ENCODE measurements around the gene POMT1. TPM values are rescaled to one million over a fixed set of nuclear protein-coding genes. Genes with fewer than 3 reads are reported as not detected.
"Not testable (repeated sequence)": the region's sequence is repeated elsewhere in the genome, so short reads cannot be mapped to it uniquely, and the experiment has no call there.

POMT1 gene
- total RNA-seq, 1 experiment from 2014 or later = 34.1 TPM

DNA sequence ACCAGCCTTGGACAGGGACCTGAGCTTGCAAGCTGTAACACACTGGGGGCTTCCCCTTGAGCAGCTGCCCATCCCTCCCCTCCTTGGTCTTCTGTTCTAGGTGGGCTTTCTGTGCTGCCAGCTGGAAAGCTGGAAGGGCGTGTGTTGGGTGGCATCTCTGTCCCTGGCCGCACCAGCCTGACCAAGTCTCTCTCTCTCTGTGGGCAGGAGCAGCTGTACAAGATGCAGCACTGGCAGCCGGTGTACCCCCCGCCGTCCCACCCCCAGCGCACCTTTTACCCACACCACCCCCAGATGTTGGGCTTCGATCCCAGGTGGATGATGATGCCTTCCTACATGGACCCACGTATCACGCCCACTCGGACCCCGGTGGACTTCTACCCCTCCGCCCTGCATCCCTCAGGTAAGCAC lies 32.1 kb upstream of the POMT1 start:
- peak overlapping the region in 1 of 3 experiments; percentile 61; a peak in 2 of 7 replicates for H3K27ac Mint-ChIP-seq
- no peaks in the 10 kb centered on the region for H4K20me1 ChIP-seq (ENCODE audit: control insufficient read depth, insufficient read depth, insufficient read length)

DNA sequence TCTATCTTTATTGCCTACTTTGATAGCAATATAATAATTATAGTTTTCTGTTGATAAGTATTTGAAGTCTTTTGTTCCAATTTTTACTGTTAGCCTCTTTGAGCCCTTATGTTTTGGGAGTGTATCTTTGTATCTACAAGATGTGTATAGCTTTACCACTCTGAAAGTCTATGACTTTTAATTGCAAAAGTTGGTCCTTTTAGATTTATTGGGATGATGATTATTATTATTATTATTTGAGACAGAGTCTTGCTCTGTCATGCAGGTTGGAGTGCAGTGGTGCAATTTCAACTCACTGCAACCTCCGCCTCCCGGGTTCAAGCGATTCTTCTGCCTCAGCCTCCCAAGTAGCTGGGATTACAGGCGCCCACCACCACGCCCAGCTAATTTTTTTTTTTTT lies 30.6 kb upstream of the POMT1 start:
- not testable (repeated sequence) for H3K79me2 ChIP-seq (ENCODE audit: insufficient read depth, low read length)

More for the DNA sequence above, 32.1 kb upstream of the POMT1 start:
- Histone ChIP-seq H2AK5ac (ENCODE audit: insufficient read length, low read length) (no peak overlapping the region), H3K18ac (ENCODE audit: insufficient read length, low read depth, low read length) (no peak overlapping the region), H2BK120ac (ENCODE audit: low read depth, low read length, poor library complexity, severe bottlenecking) (no peak overlapping the region), H3K79me2 (ENCODE audit: insufficient read depth, low read length) (no peaks in the 10 kb centered on the region), H2BK20ac (ENCODE audit: low read depth, low read length, poor library complexity, severe bottlenecking) (no peak overlapping the region), H3K9ac (ENCODE audit: extremely low read depth, insufficient read length, low read length) (no peak overlapping the region), H4K5ac (ENCODE audit: insufficient read length, low read depth, low read length) (no peak overlapping the region), H2BK15ac (ENCODE audit: low read depth, low read length) (no peak overlapping the region), H3K4me1 (ENCODE audit: insufficient read depth, low read length) (no peaks in the 10 kb centered on the region), H3K4me2 (ENCODE audit: insufficient read depth, insufficient read length, low read length) (no peak overlapping the region), H3K27ac (ENCODE audit: insufficient read length, low read depth, low read length) (no peak overlapping the region), H3K56ac (ENCODE audit: insufficient read length, low read depth, low read length) (no peak overlapping the region), H3K14ac (ENCODE audit: insufficient read depth, low read length) (no peak overlapping the region; the same call in 1 of the 2 replicates), H2AFZ (ENCODE audit: low read length) (no peak overlapping the region), H3K23ac (ENCODE audit: insufficient read length, low read depth, low read length) (no peak overlapping the region), H3K4ac (ENCODE audit: low read depth, low read length) (no peak overlapping the region), H3K79me1 (ENCODE audit: insufficient read depth, low read depth, low read length, poor library complexity, severe bottlenecking) (no peaks in the 10 kb centered on the region), H3T11ph (ENCODE audit: low read length) (no peak overlapping the region), H3K23me2 (ENCODE audit: insufficient read length, low read depth, low read length, poor library complexity, severe bottlenecking) (no peaks in the 10 kb centered on the region), H4K91ac (ENCODE audit: insufficient read length, low read depth, low read length) (no peak overlapping the region), H2BK5ac (ENCODE audit: insufficient read length, low read length) (no peak overlapping the region), H3K9me3 (ENCODE audit: control insufficient read depth, low read depth, low read length) (no peaks in the 10 kb centered on the region), H3K27me3 (ENCODE audit: insufficient read depth, low read length) (no peaks in the 10 kb centered on the region), H2BK12ac (ENCODE audit: insufficient read length, low read depth, low read length) (no peak overlapping the region), H4K8ac (replicated peaks; ENCODE audit: insufficient read length, low read depth, low read length) (no peak overlapping the region)
- TF ChIP-seq, protein P1, sequence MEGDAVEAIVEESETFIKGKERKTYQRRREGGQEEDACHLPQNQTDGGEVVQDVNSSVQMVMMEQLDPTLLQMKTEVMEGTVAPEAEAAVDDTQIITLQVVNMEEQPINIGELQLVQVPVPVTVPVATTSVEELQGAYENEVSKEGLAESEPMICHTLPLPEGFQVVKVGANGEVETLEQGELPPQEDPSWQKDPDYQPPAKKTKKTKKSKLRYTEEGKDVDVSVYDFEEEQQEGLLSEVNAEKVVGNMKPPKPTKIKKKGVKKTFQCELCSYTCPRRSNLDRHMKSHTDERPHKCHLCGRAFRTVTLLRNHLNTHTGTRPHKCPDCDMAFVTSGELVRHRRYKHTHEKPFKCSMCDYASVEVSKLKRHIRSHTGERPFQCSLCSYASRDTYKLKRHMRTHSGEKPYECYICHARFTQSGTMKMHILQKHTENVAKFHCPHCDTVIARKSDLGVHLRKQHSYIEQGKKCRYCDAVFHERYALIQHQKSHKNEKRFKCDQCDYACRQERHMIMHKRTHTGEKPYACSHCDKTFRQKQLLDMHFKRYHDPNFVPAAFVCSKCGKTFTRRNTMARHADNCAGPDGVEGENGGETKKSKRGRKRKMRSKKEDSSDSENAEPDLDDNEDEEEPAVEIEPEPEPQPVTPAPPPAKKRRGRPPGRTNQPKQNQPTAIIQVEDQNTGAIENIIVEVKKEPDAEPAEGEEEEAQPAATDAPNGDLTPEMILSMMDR (conservative IDR thresholded peaks at IDR 0.05) = no peak
- no CpG with 5 or more reads among the region's 12 CpGs for WGBS (ENCODE audit: extremely low coverage, insufficient read length, low lambda C conversion rate)
- H3K36me3 Mint-ChIP-seq (ENCODE audit: insufficient read depth in 1 of 3, low read depth in 3 of 3) = peaks cover 69 to 93% (median 90%) of the 10 kb centered on the region in 3 experiments
- no peaks in the 10 kb centered on the region for H3K4me1 Mint-ChIP-seq
- no peak for DNase-seq
- H3K9me3 Mint-ChIP-seq = no peaks in the 10 kb centered on the region
- H3K4me3 Mint-ChIP-seq = no peak overlapping the region
- no peaks in the 10 kb centered on the region; the same call in 1 of the 2 replicates for H3K27me3 Mint-ChIP-seq (ENCODE audit: low read depth)

More for the DNA sequence above, 30.6 kb upstream of the POMT1 start:
- H3T11ph ChIP-seq (ENCODE audit: low read length); H4K91ac ChIP-seq (ENCODE audit: insufficient read length, low read depth, low read length); H3K18ac ChIP-seq (ENCODE audit: insufficient read length, low read depth, low read length); H3K14ac ChIP-seq (ENCODE audit: insufficient read depth, low read length); H3K79me1 ChIP-seq (ENCODE audit: insufficient read depth, low read depth, low read length, poor library complexity, severe bottlenecking); H3K9me3 Mint-ChIP-seq; H3K4me1 ChIP-seq (ENCODE audit: insufficient read depth, low read length); H3K27me3 ChIP-seq (ENCODE audit: insufficient read depth, low read length); H4K8ac ChIP-seq (replicated peaks; ENCODE audit: insufficient read length, low read depth, low read length); H3K23me2 ChIP-seq (ENCODE audit: insufficient read length, low read depth, low read length, poor library complexity, severe bottlenecking); H2BK12ac ChIP-seq (ENCODE audit: insufficient read length, low read depth, low read length); H2BK20ac ChIP-seq (ENCODE audit: low read depth, low read length, poor library complexity, severe bottlenecking); H2AK5ac ChIP-seq (ENCODE audit: insufficient read length, low read length); H3K9ac ChIP-seq (ENCODE audit: extremely low read depth, insufficient read length, low read length); H3K56ac ChIP-seq (ENCODE audit: insufficient read length, low read depth, low read length); H3K4me1 Mint-ChIP-seq; H2BK120ac ChIP-seq (ENCODE audit: low read depth, low read length, poor library complexity, severe bottlenecking); H3K27ac ChIP-seq (ENCODE audit: insufficient read length, low read depth, low read length); H3K27me3 Mint-ChIP-seq (ENCODE audit: low read depth); H3K23ac ChIP-seq (ENCODE audit: insufficient read length, low read depth, low read length); H2AFZ ChIP-seq (ENCODE audit: low read length); H3K9me3 ChIP-seq (ENCODE audit: control insufficient read depth, low read depth, low read length); DNase-seq; H2BK5ac ChIP-seq (ENCODE audit: insufficient read length, low read length); H3K4ac ChIP-seq (ENCODE audit: low read depth, low read length); H3K4me3 Mint-ChIP-seq; H4K5ac ChIP-seq (ENCODE audit: insufficient read length, low read depth, low read length); H4K20me1 ChIP-seq (ENCODE audit: control insufficient read depth, insufficient read depth, insufficient read length); H2BK15ac ChIP-seq (ENCODE audit: low read depth, low read length); H3K4me2 ChIP-seq (ENCODE audit: insufficient read depth, insufficient read length, low read length); H3K27ac Mint-ChIP-seq: not testable (repeated sequence)
- WGBS (ENCODE audit: extremely low coverage, insufficient read length, low lambda C conversion rate) = no CpG with 5 or more reads among the region's 5 CpGs
- peaks cover 59 to 91% (median 88%) of the 10 kb centered on the region in 3 experiments for H3K36me3 Mint-ChIP-seq (ENCODE audit: insufficient read depth in 1 of 3, low read depth in 3 of 3)

All from H9 (cell line).